Activated T-helper 1 cell treated with Interleukin-2 at 50 U/mL for 16 hours (primary cell): ENCODE measurements around the gene KCNG4.
"Not testable (repeated sequence)": the region's sequence is repeated elsewhere in the genome, so short reads cannot be mapped to it uniquely, and the experiment has no call there.

ENCODE experiments used
- DNase-seq: peaks from one replicate; pipeline ENCODE4 v3.0.0-alpha.2; 2020; ENCODE audit warnings: low read depth

The KCNG4 gene

DNA sequence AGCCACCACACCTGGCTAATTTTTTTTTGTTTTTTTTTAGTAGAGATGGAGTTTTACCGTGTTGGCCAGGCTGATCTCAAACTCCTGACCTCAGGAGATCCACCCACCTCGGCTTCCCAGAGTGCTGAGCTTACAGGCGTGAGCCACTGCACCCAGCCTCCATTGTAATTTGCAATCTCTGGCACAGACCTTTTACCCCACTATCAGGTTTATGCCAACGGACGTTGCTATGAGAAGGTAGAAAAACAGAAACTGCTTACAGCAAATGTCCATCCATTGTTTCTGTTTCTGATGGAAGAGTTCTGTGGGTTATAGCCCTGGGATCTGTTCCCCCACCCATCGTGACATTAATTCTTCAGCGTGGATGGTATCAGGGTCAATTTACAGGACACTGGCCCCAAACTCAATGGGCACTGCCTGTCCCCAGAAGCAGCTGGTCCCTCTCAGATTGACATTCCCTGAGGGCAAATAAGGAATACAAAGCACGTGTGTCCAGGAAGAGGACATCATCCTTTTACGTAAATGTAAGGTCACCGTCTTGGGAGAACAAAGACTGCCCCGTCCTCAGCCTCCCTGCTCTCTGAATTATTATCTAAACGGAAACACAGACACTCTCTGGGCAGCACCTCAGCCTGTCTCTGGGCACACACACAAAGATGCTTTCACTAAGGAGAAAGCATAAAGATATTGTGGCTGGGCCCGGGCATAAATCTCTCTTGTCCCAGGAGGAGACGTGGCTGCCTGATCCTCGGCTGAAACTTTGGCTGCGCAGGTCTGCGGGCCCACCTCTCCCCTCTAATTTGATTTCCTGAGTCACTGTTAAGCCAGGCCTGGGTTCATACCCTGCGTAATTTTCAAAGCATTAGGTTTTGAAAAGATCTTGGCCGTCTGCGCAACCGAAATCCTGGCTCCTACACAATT lies 5.2 kb downstream of the KCNG4 start:
- DNase-seq = no peak

DNA sequence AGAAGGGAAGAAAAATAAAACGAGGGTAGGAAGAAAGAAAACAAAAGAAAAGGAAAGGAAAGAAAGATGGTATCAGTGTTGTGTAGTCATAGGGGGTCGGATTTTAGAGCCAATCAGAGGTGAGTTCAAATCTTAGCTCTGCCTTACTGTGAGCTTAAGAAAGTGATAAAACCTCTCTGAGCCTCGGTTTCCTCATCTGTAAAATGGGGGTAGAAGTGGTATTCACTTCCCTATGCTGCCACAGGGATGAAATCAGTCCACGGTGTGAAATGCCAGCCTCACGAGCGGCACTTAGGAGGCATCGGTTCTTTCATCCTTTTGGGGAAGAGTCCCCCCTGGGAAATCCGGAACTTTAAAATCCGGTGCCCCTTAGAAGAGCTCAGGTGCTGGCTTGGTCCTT lies 6.1 kb downstream of the KCNG4 start:
- no peak for DNase-seq

DNA sequence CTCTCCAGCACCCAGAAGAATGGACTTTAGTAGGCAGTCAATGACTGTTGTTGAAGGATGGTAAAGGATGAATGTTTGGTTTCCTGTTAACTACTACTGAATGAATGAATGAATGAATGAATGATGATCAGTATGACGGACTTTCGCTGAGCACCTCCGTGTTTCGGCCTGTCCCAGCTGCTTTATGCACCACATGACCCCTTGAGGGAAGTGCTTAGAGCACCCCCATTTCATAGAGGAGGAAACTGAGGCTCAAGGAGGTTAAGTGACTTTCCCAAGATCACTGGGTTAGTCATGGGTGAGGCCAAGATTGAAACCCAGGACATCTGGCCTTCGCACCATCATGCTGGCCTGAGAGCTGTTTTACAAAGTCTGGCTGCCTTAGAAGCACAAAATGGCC lies 6.8 kb downstream of the KCNG4 start:
- DNase-seq = no peak

DNA sequence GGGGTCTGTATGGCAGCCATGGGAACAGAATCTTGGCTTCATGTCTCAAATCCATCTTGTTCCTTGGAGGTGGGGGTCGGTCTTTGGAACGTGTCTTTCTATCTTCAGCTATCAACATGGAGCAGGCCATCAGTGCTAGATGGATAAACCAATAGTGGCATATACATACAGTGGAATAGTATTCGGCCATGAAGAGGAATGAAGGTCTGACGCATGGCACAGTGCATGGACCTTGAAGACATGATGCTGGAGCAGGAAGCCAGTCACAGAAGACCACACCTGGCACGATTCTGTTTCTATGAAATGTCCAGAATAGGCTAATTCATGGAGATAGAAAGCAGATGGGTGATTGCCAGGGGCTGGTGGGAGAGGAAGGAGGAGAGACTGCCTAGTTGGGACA lies 7.8 kb downstream of the KCNG4 start:
- DNase-seq = no peak

DNA sequence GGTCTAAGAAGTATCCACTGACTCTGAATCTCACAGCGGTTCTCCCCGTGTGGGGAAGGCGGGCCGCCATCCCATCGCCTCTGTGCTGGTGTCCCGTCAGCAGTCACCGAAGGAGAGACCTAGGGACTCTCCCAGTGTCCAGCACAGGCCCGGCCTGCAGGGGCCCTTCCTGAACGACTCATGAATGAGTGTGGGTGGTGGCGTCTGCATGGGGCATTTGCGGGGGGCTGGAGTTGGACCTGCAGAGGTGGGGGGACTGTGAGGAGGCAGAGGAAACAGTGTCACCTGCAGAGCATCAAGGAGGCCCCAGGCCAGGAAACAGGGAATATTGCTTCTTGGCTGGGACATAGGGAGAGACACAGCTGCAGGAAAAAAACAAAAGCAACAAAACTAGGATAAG lies 10.3 kb downstream of the KCNG4 start:
- no peak for DNase-seq

DNA sequence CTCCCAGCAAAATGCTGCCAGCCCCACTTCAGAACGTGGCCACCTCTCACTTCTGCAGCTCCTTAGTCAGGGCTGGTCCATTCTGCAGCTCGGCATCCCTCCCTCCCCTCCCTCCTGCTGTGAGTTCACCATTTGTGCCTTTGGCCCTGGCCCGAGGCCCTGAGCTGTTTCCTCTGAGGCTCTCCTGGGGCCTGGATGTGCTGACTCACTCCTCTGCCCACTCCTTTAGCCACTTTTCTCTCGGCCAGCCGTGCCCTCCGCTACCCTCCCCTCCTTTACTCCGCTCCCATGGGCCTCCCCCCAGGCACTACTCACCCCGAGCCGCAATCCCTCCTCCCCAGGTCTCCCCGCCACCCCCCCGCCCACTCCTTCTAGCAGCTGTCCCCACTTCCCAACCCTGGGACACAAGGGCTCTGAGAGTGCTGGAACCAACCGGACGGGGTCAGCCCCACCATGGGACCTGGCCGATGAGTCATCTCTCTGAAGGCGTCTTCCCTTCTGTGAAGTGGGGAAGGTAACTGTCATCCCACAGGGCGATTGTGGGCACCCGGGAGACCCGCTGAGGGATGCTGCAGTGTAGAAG lies 11.5 kb downstream of the KCNG4 start:
- no peak for DNase-seq

DNA sequence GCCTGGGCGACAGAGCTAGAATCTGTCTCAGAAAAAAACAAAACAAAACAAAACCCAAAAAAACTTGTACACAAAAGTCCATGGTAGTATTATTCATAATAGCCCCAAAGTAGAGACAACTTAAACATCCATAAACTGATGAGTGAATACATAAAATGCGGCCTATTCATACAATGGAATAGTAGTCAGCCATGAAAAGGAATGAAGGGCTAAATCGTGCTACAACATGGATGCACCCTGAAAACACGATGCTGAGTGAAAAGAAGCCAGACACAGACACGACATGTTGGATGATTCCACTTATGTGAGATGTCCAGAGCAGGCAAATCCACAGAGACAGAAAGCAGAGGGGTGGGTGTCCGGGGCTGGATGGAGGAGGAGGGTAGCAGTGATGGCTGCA lies 12.3 kb downstream of the KCNG4 start:
- DNase-seq = no peak

DNA sequence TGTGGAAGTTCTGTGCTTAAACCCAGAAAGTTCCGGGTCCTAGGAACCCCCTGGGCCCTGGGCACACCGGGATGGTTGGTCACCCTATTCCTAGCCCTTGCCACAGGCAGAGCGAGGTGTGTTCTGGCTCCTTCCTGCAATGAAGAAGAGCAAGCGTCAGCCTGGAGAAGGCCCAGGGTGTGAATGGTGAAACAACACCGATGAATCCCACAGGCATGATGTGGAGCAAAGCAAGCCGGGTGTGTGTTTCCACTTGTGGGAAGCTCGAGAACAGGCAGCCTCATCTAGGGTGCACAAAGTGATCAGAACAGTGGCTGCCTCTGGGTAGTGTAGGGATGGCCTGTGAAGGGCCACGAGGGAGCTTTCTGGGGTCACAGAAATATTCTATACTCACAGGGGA lies 13.8 kb downstream of the KCNG4 start:
- DNase-seq = no peak

DNA sequence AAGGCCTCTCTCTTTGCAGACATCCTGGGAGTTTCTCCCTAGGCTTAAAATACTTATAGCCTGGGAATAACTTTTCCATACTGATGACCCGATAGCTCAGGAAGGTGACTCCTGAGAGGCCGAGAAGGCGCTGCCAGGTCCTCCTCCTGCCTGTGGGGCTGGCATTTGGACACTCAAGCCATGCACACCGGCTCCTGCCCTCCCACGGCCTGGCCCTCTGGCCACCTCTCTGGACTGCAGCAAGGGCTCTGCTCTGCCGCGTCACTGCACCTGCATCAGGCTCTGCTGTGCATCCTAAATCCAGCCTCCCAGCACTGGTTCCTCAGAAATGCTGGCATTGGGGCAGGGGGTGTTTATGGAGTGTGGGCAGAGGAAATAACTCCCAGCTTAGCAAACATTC lies 14.2 kb downstream of the KCNG4 start:
- DNase-seq = no peak

DNA sequence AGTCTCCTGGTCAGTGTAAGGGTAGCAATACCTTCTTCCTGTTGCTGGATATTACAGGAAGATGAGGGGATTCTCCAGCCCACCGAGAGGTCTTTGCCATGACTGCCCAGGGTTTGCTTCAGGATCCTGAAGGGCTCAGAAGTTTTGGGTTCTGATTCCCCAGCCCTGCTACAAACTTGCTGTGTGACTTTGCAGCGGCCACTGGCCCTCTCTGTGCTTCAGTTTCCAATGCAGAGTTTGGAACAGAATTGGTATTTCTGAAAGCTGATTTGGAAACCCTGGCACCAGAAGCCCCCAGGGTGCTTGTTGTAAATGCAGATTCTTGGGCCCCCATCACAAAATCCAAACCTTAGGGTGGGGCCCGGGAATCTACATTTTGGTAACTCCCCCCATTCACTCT lies 14.7 kb downstream of the KCNG4 start:
- DNase-seq = no peak

DNA sequence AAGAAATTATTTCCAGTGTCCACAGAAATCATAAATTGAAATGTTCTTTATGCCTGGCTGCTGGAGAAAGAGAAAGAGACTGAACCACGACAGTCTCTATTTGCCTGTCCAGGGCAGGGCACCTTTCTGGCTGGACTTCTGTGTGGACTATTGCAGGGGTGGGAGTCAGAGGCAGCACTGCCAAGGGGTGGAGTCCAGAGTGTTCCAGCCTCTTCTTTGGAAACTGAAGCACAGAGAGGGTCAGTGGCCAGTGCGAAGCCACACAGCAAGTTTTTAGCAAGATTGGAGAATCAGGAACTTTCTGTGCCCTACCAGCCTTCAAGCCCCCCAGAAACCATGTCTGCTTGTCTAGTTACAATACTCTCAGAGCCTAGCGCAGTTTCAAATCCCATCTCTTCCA lies 15.3 kb downstream of the KCNG4 start:
- DNase-seq = no peak

DNA sequence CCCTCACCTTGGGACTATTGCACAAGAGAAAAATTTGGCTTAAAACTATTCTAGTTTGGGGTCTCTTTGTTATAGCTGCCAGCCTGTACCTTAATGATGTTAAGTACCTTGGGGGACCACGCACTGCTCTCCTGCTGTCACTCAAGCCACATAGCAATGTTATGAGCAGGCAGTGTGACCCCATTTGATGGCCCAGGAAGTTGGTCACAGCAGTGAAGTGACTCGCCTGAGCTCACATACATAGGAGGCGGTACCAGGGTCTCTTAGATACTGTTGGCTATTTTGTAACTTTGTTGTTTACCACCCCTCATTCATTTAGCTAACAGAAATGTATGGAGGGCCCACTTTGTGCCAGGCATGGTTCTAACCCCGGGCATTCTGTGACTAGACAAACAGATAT lies 16.4 kb downstream of the KCNG4 start:
- DNase-seq = no peak

DNA sequence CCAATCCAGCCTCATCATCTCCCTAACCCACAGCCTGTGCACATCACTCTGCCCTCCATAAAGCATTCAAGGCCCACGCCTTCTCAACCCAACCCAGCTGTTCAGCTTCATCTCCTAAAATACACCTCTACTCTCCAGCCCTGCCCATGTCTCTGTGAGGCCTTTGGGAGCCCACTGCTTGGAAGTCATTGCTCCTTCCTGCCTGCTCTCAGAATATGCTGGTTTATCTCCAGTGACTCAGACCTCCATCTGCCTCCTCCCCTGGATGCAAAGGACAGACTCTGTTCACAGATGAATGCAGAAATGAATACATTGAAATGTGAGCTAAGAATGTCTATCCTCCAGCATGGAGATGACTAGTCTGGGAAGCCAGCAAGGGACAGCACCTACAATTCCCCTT lies 19.0 kb downstream of the KCNG4 start:
- DNase-seq = no peak

DNA sequence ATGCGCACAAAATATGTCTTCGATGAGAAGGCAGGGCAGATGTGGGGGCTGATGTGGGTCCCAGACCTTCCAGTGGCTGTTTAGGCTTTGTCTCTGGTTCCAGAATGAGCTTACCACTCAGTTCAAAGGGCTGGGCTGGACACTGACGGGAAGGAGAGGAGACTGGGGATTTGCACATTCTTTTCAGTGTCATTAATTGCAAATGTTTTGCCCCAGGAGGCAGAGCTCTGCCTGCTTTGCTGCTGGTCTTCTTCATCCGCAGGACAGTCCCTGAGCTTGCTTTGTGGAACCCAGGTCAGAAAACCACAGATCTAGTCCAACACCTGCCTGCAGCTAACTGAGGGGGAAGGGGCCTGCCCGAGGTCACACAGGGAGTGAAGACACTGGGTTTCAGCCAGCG lies 20.9 kb downstream of the KCNG4 start:
- no peak for DNase-seq

DNA sequence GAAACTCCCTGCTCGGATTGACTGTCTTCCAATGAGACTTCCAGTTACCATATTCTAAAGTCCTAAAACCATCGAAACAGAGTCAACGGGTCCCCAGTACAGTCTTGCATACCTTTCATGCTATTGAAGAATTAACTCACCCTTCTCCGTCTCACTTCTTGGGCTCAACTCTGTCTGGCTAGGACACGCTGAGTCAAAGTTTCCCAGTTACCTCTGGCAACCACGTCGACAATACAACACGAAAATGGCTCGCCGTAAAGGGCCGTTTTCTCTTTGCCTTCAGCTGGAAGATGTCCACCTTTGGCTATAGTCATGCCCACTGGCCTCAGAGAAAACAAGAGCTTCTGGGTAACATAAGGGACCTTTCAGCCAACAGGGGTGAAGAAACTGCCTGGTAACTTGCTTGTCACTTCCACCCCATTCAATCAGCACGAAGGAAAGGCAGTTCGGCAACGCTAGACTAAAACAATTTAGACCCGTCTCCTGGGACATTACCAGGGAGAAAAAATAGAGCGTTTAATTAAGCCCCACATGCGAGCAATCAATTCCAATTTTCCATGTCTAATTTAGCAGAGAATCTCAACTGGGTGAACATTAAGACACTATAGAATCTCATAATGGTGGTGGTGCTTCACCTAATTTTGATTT lies 21.5 kb downstream of the KCNG4 start:
- no peak for DNase-seq

DNA sequence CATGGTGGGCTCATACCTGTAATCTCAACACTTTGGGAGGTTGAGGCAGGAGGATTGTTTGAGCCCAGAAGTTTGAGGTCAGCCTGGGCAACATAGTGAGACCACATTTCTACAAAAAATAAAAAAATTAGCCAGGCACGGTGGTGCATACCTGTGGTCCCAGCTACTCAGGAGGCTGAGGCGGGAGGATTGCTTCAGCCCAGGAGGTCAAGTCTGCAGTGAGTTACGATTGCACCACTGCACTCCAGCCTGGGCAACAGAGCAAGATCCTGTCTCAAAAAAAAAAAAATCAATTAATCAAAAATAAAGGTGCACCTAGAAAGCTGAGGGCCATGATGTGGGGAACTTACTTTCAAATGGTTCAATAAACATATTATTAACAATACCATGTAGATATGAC lies 23.7 kb downstream of the KCNG4 start:
- DNase-seq = not testable (repeated sequence)

DNA sequence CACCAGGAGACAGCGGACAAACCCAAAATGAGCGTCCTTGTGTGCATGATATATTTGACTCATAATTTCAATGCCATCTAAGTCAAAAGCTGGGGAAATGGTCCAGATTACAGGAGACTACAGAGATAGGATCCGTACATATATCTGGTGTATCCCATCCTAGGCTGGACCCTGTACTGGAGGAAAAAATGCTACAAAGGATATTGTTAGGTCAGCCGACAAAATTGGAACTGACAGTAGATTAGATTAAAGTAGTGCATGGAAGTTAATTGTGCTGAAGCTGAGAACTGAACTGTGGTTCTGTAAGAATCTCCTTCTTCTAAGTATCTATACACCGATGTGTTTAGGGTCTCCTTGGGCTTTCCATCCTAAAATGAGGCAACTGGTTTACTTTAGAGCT lies 24.3 kb downstream of the KCNG4 start:
- no peak for DNase-seq

DNA sequence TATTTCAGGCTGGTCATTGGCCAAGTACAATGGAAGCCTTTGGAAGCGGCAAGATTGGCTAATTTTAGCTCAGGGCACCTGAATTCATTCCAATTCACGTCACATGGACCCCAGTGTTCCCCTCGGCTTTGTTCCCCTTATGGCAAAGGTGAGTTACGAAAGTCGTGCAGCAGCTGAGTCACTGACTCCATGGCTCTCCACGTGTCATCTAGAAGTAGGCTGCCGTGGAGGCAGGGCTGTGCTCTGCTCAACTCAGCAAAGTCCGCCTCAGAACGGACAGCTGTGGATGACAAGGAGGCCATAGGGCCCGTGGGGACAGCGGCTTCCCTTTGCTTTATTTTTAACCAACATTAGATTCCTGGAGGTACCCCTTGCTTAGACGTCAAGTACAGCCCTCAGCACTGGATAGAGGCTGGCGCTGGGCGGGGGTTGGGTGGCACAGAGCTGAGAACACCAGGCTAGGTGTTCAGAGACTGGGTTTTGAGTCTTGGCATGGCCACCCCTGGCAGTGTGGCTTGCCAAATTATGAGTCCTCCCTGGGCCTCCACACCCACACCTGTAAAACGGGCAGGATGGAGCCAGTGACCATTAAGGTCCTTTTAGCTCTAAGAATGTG lies 25.3 kb downstream of the KCNG4 start:
- no peak for DNase-seq

DNA sequence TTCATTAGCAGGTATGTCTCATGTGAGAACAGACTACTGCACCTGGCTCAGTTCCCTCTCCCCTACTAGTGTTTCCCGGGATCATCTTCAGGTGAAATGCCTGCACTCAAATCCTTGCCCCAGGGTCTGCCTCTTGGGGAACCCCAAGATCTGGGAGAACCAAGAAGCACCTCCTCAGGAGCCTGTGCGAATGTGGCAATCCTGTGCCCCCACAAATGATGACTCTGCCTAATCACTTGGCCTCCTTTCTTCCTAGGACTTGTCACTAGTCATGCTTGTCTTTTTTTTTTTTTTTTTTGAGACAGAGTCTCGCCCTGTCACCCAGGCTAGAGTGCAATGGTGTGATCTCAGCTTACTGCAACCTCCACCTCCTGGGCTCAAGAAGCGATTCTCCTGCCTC lies 27.2 kb downstream of the KCNG4 start:
- no peak for DNase-seq

DNA sequence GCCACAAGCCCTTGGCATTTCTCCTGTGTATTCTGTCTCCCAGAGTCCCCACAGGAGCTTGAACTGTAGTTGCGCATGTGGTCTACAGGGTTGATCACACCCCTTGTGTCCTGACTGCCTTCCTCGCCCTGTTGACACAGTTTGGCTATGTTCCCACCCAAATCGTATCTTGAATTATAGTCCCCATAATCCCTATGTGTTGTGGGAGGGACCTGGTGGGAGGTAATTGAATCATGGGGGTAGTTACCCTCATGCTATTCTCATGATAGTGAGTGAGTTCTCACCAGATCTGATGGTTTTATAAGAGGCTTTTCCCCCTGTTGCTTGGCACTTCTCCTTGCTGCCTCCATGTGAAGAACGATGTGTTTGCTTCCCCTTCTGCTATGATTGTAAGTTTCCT lies 27.7 kb downstream of the KCNG4 start:
- no peak for DNase-seq

DNA sequence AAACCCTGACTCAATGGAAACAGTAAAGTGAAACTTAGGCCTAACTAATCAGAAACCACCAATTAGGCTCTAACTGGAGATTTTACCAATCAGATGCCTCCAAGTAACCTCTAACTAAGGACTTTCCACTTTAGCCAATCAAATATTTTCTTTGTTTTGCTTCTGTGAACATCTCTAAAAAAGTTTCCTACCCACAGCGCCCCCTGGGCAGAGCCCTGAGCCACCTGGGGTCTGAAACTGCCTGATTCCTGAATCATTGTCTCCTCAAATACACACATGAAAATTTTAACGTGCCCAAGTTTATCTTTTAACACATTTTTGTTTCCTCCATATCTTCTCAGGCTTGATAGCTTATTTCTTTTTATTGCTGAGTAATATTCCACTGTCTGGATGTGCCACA lies 29.8 kb downstream of the KCNG4 start:
- no peak for DNase-seq

DNA sequence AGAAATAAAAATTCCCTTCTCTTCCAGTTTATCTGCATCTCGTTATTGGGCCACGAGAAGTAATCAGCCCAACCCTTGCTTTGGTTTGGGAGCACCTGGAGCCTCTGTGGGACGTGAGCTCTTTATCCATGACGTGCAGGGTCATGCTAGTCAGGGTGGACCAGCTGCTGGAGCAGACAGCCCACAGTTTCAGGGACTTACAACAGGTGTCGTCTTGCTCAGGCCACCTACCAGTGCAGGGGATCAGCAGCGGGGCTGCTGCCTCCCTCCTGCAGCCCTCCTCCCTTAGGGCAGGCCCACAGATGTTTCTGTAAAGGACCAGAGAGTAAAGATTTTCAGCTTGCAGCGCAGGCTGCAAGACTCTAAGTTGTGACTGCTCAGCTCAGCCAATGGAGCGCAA lies 31.9 kb downstream of the KCNG4 start:
- DNase-seq = no peak

DNA sequence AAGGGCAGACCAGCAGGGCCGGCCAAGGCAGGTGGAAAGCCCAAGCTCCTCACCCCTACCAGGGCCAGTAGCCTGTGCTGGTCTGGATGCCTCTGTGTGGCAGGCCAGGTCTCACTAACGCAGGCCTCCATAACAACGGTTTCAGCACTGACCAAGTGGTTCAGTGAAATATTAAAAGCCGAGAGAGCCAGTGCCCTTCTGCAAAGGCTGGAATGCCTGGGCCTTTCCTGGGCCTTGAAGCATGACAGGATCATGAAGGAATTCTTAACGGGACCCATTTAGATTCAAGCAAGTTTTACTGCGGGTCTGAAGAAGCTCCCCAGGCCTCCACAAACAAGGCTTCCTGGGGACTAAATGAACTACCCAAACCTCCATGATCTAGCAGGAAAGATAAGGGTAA lies 32.6 kb downstream of the KCNG4 start:
- no peak for DNase-seq
